Glutamatergic neuron (in vitro differentiated cells): ENCODE measurements around the gene SIRT3. TPM values are rescaled to one million over a fixed set of nuclear protein-coding genes. Genes with fewer than 3 reads are reported as not detected.
"Not testable (repeated sequence)": the region's sequence is repeated elsewhere in the genome, so short reads cannot be mapped to it uniquely, and the experiment has no call there.

Source experiments
- DNase-seq: peaks from one replicate; pipeline ENCODE4 v3.0.0; 2022
- H3K27ac Mint-ChIP-seq: one replicate; pipeline ENCODE4 v1.8.0; 2020; ENCODE audit warnings: mild to moderate bottlenecking, mixed read lengths, inconsistent platforms; ENCODE audit not compliant: unreplicated experiment
- H3K27me3 Mint-ChIP-seq: one replicate; pipeline ENCODE4 v1.8.0; 2020; ENCODE audit warnings: mild to moderate bottlenecking, moderate library complexity, mixed read lengths, inconsistent platforms; ENCODE audit not compliant: unreplicated experiment
- H3K36me3 Mint-ChIP-seq: one replicate; pipeline ENCODE4 v1.8.0; 2020; ENCODE audit warnings: mild to moderate bottlenecking, mixed read lengths, inconsistent platforms; ENCODE audit not compliant: unreplicated experiment
- H3K4me1 Mint-ChIP-seq: one replicate; pipeline ENCODE4 v1.8.0; 2020; ENCODE audit warnings: mild to moderate bottlenecking, low read depth, mixed read lengths, inconsistent platforms; ENCODE audit not compliant: unreplicated experiment
- H3K4me3 Mint-ChIP-seq: one replicate; pipeline ENCODE4 v1.8.0; 2020; ENCODE audit warnings: mild to moderate bottlenecking, mixed read lengths, inconsistent platforms; ENCODE audit not compliant: unreplicated experiment
- H3K9me3 Mint-ChIP-seq: one replicate; pipeline ENCODE4 v1.8.0; 2020; ENCODE audit warnings: mild to moderate bottlenecking, moderate library complexity, mixed read lengths, inconsistent platforms; ENCODE audit not compliant: unreplicated experiment
- total RNA-seq: library from RNA; stranded (reverse); fragmentation: NEBNext Ultra II Directional; extraction: Animal tissue kit (Norgen Biotek cat#: 25700); gene quantifications from one replicate; pipeline ENCODE4 v1.2.1, GENCODE V29; 2021; ENCODE audit not compliant: unreplicated experiment
- TF ChIP-seq, protein P1 (sequence below): fragments of 200-600 bp; sonication (generic); IDR thresholded peaks from one replicate; pipeline ENCODE4 v1.5.0; 2021; ENCODE audit not compliant: partially characterized antibody, unreplicated experiment

SIRT3 gene
- total RNA-seq, 1 donor from 2014 or later = 23.6 TPM

DNA sequence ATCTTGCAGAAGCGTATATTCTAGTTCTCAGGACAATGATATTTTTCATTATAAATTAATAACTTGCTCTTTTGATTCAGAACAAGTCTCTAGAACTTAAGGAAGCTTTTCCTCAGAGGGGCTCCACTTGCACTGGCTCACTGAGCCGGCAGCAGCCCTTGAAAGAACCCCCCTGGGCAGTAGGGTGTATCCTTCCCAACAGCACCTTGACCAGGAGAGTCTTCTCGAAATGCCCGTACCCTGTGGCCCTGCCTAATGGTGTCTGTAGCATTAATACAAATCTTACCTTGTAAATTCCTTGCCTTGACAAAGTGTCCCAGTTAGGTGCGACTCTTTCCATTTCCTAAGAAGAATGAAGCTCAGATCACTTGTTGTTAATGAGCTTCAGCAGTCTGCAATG lies 14.1 kb upstream of the SIRT3 start:
- peaks cover 4% of the 10 kb centered on the region for H3K36me3 Mint-ChIP-seq
- no peak for DNase-seq
- H3K27me3 Mint-ChIP-seq = peaks cover 3% of the 10 kb centered on the region
- peaks cover 7% of the 10 kb centered on the region for H3K9me3 Mint-ChIP-seq
- H3K27ac Mint-ChIP-seq = peak overlapping the region; percentile 62
- H3K4me3 Mint-ChIP-seq = no peak overlapping the region
- peaks cover 27% of the 10 kb centered on the region for H3K4me1 Mint-ChIP-seq
- TF ChIP-seq, protein P1, sequence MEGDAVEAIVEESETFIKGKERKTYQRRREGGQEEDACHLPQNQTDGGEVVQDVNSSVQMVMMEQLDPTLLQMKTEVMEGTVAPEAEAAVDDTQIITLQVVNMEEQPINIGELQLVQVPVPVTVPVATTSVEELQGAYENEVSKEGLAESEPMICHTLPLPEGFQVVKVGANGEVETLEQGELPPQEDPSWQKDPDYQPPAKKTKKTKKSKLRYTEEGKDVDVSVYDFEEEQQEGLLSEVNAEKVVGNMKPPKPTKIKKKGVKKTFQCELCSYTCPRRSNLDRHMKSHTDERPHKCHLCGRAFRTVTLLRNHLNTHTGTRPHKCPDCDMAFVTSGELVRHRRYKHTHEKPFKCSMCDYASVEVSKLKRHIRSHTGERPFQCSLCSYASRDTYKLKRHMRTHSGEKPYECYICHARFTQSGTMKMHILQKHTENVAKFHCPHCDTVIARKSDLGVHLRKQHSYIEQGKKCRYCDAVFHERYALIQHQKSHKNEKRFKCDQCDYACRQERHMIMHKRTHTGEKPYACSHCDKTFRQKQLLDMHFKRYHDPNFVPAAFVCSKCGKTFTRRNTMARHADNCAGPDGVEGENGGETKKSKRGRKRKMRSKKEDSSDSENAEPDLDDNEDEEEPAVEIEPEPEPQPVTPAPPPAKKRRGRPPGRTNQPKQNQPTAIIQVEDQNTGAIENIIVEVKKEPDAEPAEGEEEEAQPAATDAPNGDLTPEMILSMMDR = no peak

DNA sequence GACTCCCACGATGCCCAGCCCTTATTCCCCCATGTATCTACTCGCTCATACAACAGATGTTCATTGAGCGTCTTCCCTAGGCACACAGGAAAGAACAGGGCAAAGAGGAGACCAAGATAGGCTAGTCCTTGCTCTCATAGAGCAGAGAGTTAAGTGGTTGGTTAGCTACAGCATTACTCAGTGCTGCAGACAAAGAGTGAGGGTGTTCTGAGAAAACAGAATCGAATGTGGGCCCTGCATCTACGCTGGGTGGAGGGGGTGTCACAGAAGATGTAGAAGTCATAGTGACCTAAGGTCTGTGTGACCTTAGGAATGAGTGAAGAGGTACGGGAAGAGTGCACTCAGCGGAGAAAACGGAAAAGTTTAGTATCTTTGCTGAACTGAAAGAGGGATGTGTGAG lies 12.9 kb upstream of the SIRT3 start:
- Mint-ChIP-seq H3K4me3 (no peak overlapping the region), H3K36me3 (peaks cover 4% of the 10 kb centered on the region), H3K9me3 (peaks cover 7% of the 10 kb centered on the region), H3K27ac (peak overlapping the region; percentile 34), H3K27me3 (peaks cover 3% of the 10 kb centered on the region), H3K4me1 (peaks cover 27% of the 10 kb centered on the region)
- TF ChIP-seq, protein P1 = no peak
- DNase-seq = no peak

DNA sequence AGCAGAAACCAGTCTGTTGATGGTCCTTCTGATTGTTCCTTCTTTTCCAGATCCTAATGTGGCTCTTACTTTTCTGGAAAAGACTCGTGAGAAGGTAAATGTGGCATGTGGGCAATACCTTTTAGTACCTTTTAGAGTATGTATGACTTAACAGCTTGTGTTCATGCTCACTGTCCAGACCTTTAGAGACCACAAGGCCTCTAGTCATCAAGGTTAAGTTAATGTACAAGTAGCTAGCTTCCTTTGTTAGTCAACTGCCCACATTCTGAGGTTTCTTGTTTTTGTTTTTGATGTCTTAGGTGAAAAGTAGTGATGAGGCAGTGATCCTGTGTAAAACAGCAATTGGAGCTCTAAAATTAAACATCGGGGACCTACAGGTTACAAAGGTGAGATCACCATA lies 8.2 kb upstream of the SIRT3 start:
- no peak overlapping the region for H3K4me3 Mint-ChIP-seq
- H3K27me3 Mint-ChIP-seq = no peaks in the 10 kb centered on the region
- no peaks in the 10 kb centered on the region for H3K9me3 Mint-ChIP-seq
- no peak for DNase-seq
- TF ChIP-seq, protein P1 = no peak
- H3K36me3 Mint-ChIP-seq = no peaks in the 10 kb centered on the region
- H3K27ac Mint-ChIP-seq = no peak overlapping the region
- no peaks in the 10 kb centered on the region for H3K4me1 Mint-ChIP-seq

DNA sequence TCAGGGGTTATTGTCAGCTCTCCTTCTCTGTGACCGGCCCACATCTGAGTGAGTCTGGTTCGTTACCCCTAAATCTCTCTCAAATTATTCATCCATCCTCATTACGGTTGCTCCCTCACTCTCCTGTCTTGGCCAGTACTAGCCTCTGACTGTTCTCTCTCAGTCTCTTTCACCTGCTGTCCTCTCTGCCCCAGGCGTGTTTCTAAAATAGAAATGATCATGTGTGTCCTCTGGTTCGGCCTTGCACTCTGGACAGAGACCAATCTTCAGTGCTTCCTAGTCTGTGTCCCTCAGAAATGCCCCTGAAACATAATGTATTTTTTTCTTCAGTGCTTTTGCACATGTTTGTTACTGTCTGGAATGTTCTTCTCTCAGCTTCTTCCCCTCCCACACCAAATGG lies 5.5 kb upstream of the SIRT3 start:
- Mint-ChIP-seq H3K27ac (no peak overlapping the region), H3K4me3 (no peak overlapping the region), H3K36me3 (no peaks in the 10 kb centered on the region), H3K9me3 (no peaks in the 10 kb centered on the region), H3K27me3 (no peaks in the 10 kb centered on the region), H3K4me1 (peaks cover 1% of the 10 kb centered on the region)
- no peak for DNase-seq
- TF ChIP-seq, protein P1 = no peak

DNA sequence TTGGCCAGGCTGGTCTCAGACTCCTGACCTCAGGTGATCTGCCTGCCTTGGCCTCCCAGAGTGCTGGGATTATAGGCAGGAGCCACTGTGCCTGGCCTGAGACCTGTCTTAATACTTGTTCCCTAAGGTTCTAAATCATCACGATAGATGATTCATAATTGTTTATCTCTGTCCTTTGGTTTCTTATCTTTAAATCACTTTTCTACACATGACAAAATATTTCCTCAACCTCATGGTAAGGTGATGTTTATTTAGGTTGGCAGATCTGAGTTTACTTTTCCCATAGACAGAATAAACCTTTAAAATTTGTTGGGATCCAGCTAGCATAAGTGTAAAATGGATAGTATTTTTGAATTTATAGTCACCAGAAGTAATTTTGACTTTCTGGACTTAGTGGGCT lies 4.2 kb upstream of the SIRT3 start:
- no peak for DNase-seq
- Mint-ChIP-seq H3K9me3 (peaks cover 4% of the 10 kb centered on the region), H3K4me1 (peaks cover 1% of the 10 kb centered on the region), H3K27me3 (peaks cover under 1% of the 10 kb centered on the region), H3K4me3 (no peak overlapping the region), H3K27ac (no peak overlapping the region), H3K36me3 (no peaks in the 10 kb centered on the region)
- TF ChIP-seq, protein P1 = no peak

DNA sequence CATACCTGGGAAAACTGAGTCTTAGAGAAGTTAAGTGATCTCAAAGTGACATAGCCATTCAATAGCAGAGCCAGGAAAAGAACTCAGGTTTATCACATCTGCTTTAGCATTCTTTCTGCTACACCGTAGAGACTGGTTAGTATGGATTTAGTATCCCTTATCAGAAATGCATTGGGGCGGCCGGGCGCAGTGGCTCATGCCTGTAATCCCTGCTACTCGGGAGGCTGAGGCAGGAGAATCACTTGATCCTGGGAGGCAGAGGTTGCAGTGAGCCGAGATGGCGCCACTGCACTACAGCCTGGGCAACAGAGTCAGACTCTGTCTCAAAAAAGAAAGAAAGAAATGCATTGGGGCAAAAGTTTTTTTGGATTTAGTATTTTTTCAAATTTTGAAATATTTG lies 2.2 kb upstream of the SIRT3 start:
- not testable (repeated sequence) for H3K36me3 Mint-ChIP-seq, H3K4me3 Mint-ChIP-seq, H3K4me1 Mint-ChIP-seq, H3K27ac Mint-ChIP-seq, DNase-seq, H3K9me3 Mint-ChIP-seq, H3K27me3 Mint-ChIP-seq
